Measurements from ENCODE around the gene TPM4. TPM values are rescaled to one million over a fixed set of nuclear protein-coding genes. Genes with fewer than 3 reads are reported as not detected.

TPM4 gene
- total RNA-seq, 6 experiments from 2014 or later: 973 to 1,332 (median 1,247) TPM

DNA sequence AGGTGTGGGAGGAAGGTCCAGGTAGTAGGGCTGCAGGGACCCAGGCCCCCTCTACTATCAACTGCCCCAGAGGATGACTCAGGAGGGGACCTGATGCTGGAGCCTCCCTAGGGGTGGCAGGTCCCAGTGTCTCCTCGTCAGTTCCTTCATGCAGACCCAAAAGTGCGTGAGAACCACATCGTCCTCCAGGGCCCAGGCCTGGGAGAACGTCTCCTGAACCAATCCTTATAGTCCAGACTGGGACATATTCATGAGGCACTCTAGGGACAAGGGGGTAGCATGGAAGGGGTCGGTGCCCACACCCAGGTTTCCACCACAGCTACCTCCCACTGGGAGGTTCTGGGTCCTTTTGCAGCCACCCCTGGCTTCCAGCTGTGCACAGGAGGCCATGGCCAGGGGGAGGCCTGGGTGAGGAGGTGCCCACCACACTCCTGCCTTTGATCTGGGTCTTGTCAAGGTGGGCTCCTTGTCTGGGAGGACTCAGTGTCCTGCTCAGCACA, 38.0 kb upstream of the TPM4 start:
- no peak for DNase-seq
- Mint-ChIP-seq H3K4me3 (no peak overlapping the region), H3K4me1 (ENCODE audit: low read depth) (peaks cover 28% of the 10 kb centered on the region), H3K36me3 (ENCODE audit: low read depth) (no peaks in the 10 kb centered on the region), H3K27ac (no peak overlapping the region), H3K9me3 (no peaks in the 10 kb centered on the region), H3K27me3 (ENCODE audit: insufficient read depth) (peaks cover 2% of the 10 kb centered on the region)
- TF ChIP-seq, protein P1, sequence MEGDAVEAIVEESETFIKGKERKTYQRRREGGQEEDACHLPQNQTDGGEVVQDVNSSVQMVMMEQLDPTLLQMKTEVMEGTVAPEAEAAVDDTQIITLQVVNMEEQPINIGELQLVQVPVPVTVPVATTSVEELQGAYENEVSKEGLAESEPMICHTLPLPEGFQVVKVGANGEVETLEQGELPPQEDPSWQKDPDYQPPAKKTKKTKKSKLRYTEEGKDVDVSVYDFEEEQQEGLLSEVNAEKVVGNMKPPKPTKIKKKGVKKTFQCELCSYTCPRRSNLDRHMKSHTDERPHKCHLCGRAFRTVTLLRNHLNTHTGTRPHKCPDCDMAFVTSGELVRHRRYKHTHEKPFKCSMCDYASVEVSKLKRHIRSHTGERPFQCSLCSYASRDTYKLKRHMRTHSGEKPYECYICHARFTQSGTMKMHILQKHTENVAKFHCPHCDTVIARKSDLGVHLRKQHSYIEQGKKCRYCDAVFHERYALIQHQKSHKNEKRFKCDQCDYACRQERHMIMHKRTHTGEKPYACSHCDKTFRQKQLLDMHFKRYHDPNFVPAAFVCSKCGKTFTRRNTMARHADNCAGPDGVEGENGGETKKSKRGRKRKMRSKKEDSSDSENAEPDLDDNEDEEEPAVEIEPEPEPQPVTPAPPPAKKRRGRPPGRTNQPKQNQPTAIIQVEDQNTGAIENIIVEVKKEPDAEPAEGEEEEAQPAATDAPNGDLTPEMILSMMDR (IDR thresholded peaks at IDR 0.05): no peak

DNA sequence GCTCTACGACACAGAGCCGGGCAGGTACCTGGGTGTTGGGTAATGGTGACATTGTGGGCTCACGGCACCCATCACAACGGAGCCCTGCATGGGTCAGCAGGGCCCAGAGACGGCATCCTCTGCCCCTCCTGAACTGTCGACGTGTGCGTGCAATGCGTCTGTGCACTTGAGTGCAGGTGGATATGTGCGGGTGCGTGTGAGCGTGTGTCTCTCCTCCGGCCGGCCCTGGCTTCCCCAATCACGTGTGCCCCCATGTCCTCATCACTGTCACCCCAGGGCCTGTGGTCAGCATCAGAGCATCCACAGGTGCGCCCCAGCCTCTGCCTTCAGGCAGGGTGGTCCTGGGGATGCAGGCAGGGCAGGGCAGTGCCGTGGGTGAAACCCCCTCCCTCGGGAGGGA, 37.2 kb upstream of the TPM4 start:
- Mint-ChIP-seq H3K27me3 (ENCODE audit: insufficient read depth) (peaks cover 2% of the 10 kb centered on the region), H3K4me1 (ENCODE audit: low read depth) (peaks cover 28% of the 10 kb centered on the region), H3K27ac (no peak overlapping the region), H3K36me3 (ENCODE audit: low read depth) (no peaks in the 10 kb centered on the region), H3K4me3 (no peak overlapping the region), H3K9me3 (no peaks in the 10 kb centered on the region)
- TF ChIP-seq, protein P1 (IDR thresholded peaks at IDR 0.05): no peak
- DNase-seq: no peak

DNA sequence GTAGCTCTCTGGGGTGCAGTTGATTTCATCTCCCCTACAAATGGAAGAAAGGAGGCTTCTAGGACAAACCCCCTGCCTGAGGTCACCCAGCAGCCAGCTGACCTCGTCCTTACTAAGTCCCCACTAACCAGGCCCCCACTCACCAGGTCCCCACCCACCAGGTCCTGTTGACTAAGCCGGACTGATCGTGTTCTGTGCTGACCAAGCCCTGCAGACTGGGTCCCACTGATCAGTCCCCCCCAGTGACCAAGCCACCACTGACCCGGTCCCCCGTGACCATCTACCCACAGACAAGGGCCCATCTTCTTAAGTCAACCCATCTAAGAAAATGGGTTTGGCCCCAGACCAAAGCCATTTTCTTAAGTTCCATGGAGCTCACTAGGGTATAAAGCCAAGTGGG, 36.8 kb upstream of the TPM4 start:
- Mint-ChIP-seq H3K4me3 (no peak overlapping the region), H3K27me3 (ENCODE audit: insufficient read depth) (peaks cover 2% of the 10 kb centered on the region), H3K9me3 (no peaks in the 10 kb centered on the region), H3K27ac (no peak overlapping the region), H3K4me1 (ENCODE audit: low read depth) (peaks cover 28% of the 10 kb centered on the region), H3K36me3 (ENCODE audit: low read depth) (no peaks in the 10 kb centered on the region)
- TF ChIP-seq, protein P1 (IDR thresholded peaks at IDR 0.05): no peak
- no peak for DNase-seq

DNA sequence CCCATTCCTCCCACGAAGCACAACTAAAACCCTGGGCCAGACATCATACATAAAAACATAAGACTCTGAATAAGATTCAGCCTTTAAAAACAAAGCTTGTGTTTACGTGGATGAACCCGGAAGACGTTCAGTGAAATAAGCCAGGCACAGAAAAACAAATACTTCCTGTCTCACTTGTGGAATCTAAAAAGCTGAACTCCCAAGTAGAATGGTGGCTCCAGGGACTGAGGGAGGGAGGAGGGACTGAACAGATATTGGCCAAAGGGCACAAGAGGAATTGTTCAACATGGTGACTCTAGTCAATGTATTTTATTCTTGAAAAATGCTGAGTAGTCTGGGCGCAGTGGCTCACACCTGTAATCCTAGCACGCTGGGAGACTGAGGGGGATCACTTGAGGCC, 35.7 kb upstream of the TPM4 start:
- H3K27ac Mint-ChIP-seq: peak overlapping the region; percentile 77
- TF ChIP-seq, protein P1 (IDR thresholded peaks at IDR 0.05): no peak
- no peak overlapping the region; the same call in 1 of the 2 replicates for H3K4me3 Mint-ChIP-seq
- no peaks in the 10 kb centered on the region for H3K9me3 Mint-ChIP-seq
- DNase-seq: no peak
- H3K36me3 Mint-ChIP-seq (ENCODE audit: low read depth): no peaks in the 10 kb centered on the region
- H3K27me3 Mint-ChIP-seq (ENCODE audit: insufficient read depth): peaks cover 2% of the 10 kb centered on the region
- peaks cover 28% of the 10 kb centered on the region for H3K4me1 Mint-ChIP-seq (ENCODE audit: low read depth)

DNA sequence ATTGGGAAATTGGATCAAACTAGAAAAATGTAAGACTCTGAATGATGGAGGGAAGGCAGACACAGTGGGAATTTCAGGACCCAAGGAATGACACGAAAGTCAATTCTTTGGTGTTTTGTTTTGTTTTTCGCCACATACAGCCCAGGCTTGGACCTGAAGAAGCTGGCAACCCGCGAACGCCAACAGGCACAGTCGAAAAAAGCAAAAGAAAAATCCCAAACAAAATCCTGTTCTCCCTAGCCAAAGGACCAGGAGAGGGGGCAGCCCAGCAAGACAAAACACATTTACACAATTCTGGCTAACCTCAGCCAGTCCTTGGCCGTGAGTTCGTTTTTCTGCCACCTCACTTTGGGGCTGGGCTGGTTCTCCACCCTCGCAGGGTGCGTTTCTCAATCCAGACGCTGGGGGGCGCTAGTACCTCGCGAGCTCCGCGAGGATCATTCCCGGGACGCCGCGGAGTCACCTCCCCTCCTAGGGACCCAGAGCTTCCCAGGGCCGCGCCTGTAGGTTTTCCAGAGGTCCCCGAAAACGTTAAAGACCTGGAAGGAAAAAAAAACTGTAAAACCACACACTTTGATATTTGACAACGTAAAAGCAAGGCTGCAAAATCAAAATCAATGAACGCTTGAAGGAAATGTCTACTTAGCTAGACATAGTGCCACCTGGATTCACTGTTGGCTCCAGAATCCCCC, 34.9 kb upstream of the TPM4 start:
- peak overlapping the region; percentile 52 for H3K27ac Mint-ChIP-seq
- peaks cover under 1% of the 10 kb centered on the region for H3K27me3 Mint-ChIP-seq (ENCODE audit: insufficient read depth)
- TF ChIP-seq, protein P1 (IDR thresholded peaks at IDR 0.05): peak; percentile 100
- H3K4me1 Mint-ChIP-seq (ENCODE audit: low read depth): peaks cover 28% of the 10 kb centered on the region
- peak overlapping the region; percentile 64 for H3K4me3 Mint-ChIP-seq
- no peaks in the 10 kb centered on the region for H3K36me3 Mint-ChIP-seq (ENCODE audit: low read depth)
- H3K9me3 Mint-ChIP-seq: no peaks in the 10 kb centered on the region
- DNase-seq: peak; percentile 50
